ENCODE data around the gene NPHP4. TPM values are rescaled to one million over a fixed set of nuclear protein-coding genes. Genes with fewer than 3 reads are reported as not detected.

The NPHP4 gene
- total RNA-seq, 1 donor from 2014 or later: 3.2 TPM

DNA sequence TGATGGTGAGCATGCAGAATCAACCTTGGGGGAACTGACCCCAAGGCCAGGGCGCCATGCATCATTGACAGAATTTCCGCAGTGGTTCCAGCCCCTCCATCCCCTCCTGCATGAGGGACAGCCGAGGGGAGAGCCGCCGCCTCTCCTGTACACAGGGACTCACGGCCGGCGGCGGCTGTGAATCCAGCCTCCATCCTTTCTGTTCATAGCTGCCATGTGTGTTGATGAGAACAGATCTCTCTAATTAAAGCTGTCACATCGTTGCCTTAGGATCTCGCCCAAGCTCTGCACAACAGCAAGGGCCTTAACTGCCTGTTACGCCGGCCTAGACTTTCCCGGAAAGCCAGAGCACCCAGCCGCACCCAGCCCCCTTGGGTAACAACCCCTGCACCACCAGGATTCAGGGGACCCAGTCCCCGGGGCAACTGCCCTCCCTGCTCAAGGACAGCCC lies 151.6 kb downstream of the NPHP4 start:
- no peak overlapping the region for H3K4me3 ChIP-seq (ENCODE audit: low read depth, low read length)
- H3K36me3 ChIP-seq (ENCODE audit: control insufficient read depth, insufficient read depth, low read length): no peaks in the 10 kb centered on the region
- DNase-seq (ENCODE audit: low read depth) (no peak), FAIRE-seq (no peak)
- H3K27me3 ChIP-seq (ENCODE audit: control insufficient read depth, insufficient read depth, low read length): no peaks in the 10 kb centered on the region
- TF ChIP-seq, protein P1, sequence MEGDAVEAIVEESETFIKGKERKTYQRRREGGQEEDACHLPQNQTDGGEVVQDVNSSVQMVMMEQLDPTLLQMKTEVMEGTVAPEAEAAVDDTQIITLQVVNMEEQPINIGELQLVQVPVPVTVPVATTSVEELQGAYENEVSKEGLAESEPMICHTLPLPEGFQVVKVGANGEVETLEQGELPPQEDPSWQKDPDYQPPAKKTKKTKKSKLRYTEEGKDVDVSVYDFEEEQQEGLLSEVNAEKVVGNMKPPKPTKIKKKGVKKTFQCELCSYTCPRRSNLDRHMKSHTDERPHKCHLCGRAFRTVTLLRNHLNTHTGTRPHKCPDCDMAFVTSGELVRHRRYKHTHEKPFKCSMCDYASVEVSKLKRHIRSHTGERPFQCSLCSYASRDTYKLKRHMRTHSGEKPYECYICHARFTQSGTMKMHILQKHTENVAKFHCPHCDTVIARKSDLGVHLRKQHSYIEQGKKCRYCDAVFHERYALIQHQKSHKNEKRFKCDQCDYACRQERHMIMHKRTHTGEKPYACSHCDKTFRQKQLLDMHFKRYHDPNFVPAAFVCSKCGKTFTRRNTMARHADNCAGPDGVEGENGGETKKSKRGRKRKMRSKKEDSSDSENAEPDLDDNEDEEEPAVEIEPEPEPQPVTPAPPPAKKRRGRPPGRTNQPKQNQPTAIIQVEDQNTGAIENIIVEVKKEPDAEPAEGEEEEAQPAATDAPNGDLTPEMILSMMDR (IDR thresholded peaks at IDR 0.05; ENCODE audit: insufficient read depth, low read length, severe bottlenecking): no peak

DNA sequence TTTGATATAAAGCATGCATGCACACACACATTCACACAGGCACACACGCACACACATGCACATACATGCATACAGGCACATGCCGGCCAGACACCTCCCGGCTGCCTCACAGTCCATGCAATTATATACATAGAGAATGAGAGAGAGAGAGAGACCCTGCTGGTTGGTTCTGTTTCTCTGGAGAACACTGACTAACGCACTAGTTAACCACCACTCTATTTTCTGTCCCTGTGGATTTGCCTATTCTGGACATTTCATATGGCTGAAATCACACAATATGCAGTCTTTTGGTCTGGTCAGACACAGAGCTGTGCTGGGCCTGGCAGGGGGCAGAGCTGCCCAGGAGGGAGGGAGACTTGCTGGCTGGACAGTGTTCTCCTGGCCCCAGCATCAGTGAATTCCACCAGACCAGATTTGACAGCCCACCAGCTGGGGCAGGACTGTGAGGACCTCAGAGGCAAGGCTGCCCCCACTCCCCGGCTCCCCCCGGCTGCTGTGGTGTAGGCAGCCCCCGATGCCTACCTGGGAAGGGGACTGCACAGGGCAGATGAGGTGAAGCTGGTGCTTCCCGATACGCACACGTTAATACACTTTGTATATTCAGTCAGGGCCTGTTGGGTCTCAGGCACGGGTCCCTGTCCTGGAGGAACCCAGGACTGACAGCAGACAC lies 152.2 kb downstream of the NPHP4 start:
- DNase-seq (ENCODE audit: low read depth) (no peak), FAIRE-seq (no peak)
- Histone ChIP-seq H3K36me3 (ENCODE audit: control insufficient read depth, insufficient read depth, low read length) (no peaks in the 10 kb centered on the region), H3K27me3 (ENCODE audit: control insufficient read depth, insufficient read depth, low read length) (no peaks in the 10 kb centered on the region), H3K4me3 (ENCODE audit: low read depth, low read length) (no peak overlapping the region)
- TF ChIP-seq, protein P1 (IDR thresholded peaks at IDR 0.05; ENCODE audit: insufficient read depth, low read length, severe bottlenecking): no peak

DNA sequence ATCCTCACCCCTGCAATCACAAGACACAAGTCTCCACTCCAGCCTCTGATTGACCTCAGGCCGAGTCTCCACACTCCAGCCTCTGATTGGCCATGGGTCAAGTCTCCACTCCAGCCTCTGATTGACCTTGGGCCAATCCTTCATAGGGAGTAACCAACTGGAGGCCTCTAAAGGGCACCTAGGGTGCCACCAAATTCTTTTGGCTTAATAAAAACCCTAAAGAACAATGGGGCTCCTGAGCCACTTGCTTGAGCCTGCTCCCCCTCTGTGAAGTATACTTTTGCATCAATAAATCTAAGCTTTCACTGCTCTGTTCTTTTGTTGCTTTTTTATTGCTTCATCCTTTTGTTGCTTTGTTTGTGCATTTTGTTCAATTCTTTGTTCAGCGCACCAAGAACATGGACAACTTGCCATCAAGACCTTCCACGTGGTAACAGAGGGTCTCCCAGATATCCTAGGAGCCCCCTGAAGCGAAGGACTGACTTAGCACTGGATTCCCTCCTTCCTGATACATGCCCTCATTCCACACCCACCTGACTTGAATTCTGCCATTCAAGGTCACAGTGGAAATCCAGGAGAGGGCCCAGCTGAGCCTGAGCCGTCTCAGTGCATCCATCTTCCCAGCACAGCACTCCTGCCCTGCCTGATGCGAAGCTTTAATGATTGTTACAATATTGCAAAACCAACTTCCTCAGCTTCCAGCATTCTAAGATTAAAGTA lies 152.9 kb downstream of the NPHP4 start:
- H3K36me3 ChIP-seq (ENCODE audit: control insufficient read depth, insufficient read depth, low read length): no peaks in the 10 kb centered on the region

DNA sequence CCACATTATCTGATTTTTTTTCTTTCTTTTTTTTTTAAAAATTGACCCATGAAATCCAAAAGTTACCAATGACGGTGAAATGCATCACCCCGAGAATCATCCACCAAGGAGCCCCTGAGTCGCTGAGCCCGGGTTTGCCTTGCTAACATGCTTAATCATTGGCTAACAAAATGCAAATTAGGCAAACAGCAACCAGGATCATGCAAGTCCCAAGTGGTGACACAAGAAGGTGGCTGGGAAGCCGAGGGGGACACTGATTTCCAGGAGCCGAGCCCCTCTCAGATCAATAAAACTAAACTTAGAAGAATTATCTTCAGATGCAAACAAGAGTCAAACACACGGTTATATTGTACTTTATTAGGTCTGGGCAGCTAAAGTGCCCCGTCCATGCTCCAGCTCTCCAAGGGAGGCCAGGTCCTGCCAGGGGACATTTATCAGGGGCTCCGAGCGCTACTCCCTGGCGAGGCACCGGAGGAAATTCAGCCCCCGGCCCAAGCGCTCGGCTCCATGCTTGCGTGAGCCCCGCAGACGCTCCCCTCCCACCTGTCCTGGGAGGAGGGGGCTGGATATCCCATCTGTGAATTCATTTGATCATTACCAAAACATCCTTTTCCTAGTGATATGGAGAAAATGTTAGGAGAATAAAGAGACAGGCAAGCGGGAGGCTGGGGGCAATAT lies 154.1 kb downstream of the NPHP4 start:
- H3K4me3 ChIP-seq (ENCODE audit: low read depth, low read length): no peak overlapping the region
- TF ChIP-seq, protein P1 (IDR thresholded peaks at IDR 0.05; ENCODE audit: insufficient read depth, low read length, severe bottlenecking): no peak
- no peak for DNase-seq (ENCODE audit: low read depth)
- no peak for FAIRE-seq
- no peaks in the 10 kb centered on the region for H3K27me3 ChIP-seq (ENCODE audit: control insufficient read depth, insufficient read depth, low read length)
- H3K36me3 ChIP-seq (ENCODE audit: control insufficient read depth, insufficient read depth, low read length): no peaks in the 10 kb centered on the region

More for the DNA sequence above, 152.9 kb downstream of the NPHP4 start:
- H3K27me3 ChIP-seq (ENCODE audit: control insufficient read depth, insufficient read depth, low read length): no peaks in the 10 kb centered on the region
- no peak overlapping the region for H3K4me3 ChIP-seq (ENCODE audit: low read depth, low read length)
- TF ChIP-seq, protein P1 (IDR thresholded peaks at IDR 0.05; ENCODE audit: insufficient read depth, low read length, severe bottlenecking): no peak
- no peak for FAIRE-seq
- DNase-seq (ENCODE audit: low read depth): no peak

DNA sequence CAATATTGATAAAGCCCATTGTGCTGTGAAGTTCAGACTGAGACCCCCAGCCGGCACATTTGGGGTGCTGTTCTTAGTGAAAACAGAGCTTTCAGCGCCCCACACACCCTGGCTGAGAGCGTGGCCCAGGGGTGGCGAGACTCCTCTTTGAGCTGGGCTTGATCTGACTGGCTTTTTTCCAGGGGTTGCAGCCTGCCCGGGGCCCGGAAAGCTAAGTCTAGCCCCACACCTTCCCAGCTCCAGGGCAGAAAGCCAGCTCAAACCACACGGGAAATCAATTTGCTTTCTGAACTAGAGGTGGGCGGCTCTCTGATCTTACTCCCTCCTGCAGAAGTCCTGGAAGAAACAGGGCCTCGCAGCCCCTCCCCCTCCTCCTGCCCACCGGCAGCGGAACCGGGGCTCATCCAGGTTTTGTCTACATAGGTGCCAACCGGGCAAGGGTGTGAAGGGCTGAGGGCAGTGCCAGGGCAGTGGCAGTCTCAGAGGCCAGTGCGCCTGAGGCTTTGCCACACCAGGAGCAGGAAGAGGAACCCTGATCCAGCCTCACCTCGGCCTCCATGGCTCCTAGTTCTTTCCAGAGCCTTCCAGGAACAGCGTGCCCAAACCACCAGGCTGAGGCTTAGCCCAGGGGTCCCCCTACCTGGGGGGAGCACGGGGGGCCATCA lies 155.3 kb downstream of the NPHP4 start:
- FAIRE-seq (no peak), DNase-seq (ENCODE audit: low read depth) (no peak)
- Histone ChIP-seq H3K36me3 (ENCODE audit: control insufficient read depth, insufficient read depth, low read length) (no peaks in the 10 kb centered on the region), H3K27me3 (ENCODE audit: control insufficient read depth, insufficient read depth, low read length) (no peaks in the 10 kb centered on the region), H3K4me3 (ENCODE audit: low read depth, low read length) (no peak overlapping the region)
- TF ChIP-seq, protein P1 (IDR thresholded peaks at IDR 0.05; ENCODE audit: insufficient read depth, low read length, severe bottlenecking): no peak
